CD1c-positive myeloid dendritic cell (primary cell): ENCODE results near the gene PRICKLE4.

Experiments used
- DNase-seq: peaks from one replicate; pipeline ENCODE4 v3.0.0-alpha.2; 2016; ENCODE audit errors: extremely low spot score

PRICKLE4 gene

DNA sequence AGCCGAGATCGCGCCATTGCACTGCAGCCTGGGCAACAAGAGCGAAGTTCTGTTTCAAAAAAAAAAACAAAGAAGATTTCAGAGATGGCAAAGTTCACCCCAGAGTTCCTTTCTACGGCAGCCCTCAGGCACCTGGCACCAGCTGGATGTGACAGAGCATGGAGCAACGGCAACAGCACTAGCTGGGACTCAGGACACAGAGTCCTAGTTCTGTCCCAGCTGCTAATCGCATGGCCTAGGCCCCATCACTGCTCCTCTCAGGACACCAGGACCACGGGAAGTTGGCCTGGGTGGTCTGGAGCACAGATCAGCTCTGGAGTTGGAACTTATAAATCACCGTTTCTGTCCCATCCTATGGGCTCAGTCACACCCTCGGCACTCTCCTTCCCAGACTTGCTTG lies 34.5 kb upstream of the PRICKLE4 start:
- no peak for DNase-seq

- DNase-seq: no peak
These were observed 33.1 kb upstream of the PRICKLE4 start, which contains the start of gene PGC for GRCh38 chr6:41747256-41748101. PGC (minus strand) TSS chr6:41747397; CDS start chr6:41747334, 63 bp downstream.

DNA sequence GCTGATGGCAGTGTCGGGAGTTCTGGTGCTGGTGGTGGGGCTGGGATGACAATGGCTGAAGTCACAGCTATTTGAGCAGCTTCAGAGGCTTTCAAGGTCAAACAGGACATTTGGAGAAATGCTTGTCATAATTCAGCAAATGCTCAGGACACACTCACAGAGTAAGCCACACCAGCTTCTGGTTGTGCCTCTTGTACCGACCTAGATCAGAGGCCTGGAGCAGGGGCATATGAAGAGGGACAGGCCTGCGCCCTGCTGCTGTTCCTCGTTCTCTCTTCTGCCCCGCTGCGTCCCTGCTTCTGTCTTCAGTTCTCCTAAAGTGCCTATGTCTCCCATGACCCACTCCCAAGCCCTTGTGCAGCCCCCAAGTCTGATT lies 32.5 kb upstream of the PRICKLE4 start:
- DNase-seq: no peak

DNA sequence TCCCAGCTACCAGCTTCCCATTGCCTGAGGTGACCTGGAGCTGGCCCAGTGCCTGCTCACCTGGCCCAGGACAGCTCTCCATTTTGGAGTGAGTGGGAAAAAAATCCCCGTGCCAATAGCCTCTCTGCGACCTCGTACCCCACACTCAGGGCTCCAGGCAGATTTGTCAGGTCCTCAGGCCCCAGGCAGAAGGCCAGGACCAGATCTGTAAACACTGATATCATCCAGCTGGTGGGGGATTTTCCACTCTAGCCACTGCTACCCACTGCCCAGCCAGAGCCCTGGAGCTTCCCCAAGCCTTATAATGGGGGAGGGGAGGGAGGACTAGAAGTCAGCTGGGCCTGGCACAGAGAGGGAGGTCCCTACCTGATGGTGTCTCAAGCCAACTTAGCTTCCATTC lies 32.0 kb upstream of the PRICKLE4 start:
- DNase-seq: no peak

- DNase-seq: no peak
These were observed 30.2 kb upstream of the PRICKLE4 start for GRCh38 chr6:41750374-41750773.

- DNase-seq: no peak
These were observed 24.7 kb upstream of the PRICKLE4 start for GRCh38 chr6:41755895-41756294.

DNA sequence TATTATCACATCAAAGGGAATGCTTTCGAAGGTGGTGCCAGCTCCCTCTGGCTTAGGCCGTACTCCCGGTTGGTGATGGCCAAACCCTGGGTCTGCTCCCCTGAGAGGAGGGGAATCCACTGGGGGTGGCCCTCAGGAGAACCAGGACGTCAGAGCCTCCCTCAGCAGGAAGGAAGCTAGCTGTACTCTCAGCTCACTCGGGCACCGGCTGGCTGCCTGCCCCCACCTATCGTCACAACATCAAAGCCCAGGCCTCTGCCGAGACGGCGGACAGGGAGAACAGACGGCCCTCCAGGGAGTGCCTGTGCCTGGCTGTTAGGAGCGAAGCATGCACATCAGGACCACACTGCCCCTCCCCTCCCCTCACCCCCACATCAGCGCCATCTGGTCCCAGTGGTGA lies 24.2 kb upstream of the PRICKLE4 start:
- no peak for DNase-seq

DNA sequence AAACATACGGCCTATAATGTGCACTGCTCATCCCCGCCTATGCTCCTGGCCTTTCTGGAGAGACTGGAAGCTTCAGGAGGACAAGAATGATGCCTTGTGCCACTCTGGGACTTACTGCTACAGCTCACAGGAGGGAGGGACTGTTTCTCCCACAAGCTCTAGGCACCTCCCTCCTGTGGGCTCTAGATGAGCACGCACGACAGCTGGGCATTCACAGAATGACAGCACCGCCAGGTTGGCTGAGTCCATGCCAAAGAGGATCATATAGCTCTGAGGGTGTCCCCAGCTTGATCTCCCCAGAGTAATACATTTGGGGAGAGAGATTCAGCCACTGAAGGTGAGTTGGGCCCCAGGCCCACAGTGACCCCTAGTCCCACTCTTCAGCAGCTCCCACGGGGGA lies 23.3 kb upstream of the PRICKLE4 start:
- DNase-seq: no peak

DNA sequence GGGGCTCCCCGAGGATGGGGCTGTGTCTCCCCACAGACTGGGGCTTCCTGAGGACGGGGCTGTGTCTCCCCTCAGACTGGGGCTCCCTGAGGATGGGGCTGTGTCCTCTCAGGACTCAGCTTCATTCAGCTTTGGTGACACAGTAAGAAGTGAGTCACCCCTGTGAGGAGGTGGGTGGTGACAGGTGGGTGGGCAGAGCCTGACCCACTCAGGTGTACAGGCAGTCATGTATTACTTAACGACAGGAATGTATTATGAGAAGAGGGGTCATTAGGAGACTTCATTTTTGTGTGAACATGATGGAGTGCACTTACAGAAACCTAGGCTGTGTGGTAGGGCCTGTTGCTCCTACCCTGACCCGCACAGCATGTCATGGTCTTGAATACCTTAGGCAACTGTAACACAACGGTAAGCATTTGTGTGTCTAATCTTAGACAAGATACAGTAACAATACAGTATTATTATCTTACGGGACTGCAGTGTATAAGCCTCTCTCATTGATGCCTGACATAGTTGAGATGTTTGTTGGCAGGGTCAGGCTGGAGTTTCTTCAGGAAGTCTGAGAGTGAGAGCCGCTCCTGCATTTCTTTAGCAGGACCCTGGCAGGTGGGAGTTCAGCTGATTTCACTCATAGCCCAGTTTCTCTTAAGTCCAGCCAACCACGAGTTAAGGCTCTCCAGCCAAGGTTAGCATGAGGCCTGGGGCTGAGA lies 22.5 kb upstream of the PRICKLE4 start:
- no peak for DNase-seq

DNA sequence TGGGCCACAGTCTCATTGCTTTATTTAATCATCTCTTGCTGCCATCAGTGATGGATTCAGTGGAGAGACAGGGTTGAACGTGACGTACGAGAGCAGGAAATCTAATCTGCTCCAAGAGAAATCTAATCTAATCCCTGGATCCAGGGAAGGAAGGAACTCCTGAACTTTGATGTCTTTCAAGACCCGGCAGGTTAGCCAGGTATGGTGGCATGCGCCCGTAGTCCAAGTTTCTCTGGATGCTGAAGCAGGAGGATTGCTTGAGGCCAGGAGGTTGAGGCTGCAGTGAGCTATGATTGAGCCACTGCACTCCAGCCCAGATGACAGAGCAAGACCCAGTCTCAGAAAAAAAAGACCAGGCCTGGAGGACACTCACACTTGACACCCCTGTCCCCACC lies 21.9 kb upstream of the PRICKLE4 start:
- no peak for DNase-seq

DNA sequence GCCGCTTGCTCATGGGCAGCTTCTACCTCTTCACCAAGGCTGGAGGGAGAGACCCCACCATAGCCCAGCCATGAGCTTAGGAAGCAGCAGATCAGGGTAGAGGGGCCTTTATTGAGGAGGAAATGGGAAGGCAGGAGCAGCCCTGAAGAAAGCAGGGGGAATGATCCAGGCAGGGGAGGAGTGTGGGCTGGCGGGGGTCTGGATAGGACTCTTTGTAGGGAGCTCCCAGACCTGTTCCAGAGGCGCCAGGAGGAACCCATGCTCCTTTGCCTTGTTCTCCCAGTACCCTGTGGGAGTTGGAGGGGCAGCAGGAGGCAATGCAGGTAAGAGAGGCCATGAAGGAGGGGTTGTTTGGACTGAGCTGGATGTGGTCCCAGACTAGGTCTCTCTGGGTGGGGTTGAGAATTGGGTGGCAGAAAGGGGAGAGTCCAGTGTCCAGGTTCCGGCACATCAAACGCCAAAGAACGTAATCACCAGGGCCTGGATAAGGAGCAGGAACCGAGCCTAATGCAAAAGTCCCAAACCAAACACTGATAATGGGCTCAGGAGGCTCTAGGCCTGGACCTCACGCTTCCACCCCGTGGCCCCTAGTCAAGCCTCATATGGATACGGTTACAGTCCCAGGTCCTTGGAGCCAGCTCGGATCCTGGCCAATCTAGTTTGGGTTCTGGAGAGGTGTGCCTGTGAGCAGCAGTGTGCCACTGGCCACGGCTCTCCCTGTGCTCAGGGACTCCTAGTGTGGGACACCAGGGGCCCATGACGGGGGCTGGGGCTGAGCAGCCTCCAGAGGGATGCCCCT lies 21.3 kb upstream of the PRICKLE4 start:
- no peak for DNase-seq

DNA sequence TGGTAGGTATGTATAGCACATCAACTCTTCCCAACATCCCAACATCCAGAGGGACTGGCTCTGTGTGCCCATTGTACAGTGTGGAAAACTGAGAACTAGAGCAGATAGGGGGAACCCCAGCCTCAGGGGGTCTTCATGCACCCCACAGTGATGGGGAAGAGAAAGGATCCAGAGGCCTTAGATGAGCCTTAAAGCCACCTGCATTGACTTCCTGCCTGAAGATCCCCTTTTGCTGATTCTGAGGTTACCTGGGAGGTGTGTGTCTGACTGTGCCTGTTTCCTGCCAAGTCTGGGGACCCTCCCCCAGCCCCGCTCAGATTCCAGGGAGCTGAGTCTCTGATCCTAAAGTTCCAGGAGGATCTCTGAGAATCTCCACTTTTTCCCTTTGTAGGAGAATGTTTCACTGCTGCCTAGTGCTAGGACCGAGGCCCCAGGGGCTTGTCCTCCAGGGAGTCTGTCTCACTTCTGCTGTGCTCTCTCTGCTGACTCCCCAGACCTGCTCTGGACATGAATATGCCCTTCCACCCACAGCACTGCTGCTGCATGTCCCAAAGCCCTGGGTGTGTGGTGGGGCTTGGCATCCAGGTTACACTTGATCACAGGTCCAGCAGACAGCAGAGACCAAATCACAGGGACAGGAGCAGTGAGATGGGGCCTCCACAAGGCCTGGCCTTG lies 20.5 kb upstream of the PRICKLE4 start:
- no peak for DNase-seq

- peak; percentile 75 for DNase-seq
These were observed 17.1 kb upstream of the PRICKLE4 start for GRCh38 chr6:41763470-41763869.

GRCh38 chr6:41766043-41766664 lies 14.4 kb upstream of the PRICKLE4 start:
- peak; percentile 5 for DNase-seq

- DNase-seq: peak; percentile 20
These were observed 13.3 kb upstream of the PRICKLE4 start for GRCh38 chr6:41767112-41767833.

DNA sequence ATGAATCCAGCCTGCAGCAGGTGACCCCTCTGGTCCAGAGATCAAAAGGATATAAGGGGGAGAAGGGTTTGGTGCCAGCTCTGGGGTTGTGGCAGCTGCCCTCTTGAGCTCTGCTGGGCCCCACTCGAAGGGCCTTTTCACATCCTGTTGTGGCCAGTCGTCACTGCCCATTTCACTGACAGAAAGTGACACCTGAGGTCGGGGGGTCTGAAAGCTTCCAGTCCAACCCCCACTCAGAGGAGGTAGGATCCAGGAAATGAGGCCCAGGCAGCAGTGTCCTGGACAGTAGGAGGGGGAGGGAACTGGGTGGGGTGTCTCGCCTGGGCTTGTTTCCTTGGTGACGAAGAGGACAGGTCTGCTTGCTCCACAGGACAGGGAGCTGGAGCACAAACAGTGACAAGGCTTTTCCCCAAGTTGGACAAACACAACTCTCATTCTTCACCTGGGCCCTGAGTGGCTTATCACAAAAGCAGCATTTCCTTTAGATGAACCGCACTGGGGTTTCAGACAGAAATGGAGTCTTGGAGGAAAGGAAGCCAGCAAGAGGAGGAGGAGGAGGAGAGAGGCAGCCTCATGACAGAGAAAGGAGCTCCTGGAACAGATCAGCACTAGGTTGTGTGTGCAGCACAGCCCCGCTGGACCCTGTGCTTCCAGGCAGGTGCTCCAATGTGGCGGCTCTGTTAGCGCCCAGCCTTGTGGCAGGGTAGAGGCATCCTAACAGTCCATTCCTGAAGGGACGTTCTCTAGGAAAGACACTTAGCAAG lies 11.9 kb upstream of the PRICKLE4 start:
- no peak for DNase-seq

DNA sequence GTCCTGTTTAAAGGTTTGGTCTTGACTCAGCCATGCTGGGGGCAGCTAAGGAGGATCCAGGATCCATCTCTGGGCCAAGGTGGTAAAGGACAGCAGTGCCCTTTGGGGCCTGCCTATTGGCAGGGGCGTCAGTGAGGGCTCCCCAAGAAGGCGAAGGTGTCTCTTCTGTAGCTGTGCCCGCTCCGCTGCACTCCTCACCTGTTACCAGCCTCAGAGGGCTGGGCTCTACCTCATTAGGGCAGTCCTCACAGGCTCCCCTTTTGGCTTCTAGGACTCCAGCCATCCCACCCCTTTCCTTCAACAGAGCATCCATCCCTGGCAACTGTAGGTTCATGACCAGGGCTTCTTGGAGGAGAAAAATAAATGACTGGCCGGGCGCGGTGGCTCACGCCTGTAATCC lies 11.2 kb upstream of the PRICKLE4 start:
- no peak for DNase-seq

DNA sequence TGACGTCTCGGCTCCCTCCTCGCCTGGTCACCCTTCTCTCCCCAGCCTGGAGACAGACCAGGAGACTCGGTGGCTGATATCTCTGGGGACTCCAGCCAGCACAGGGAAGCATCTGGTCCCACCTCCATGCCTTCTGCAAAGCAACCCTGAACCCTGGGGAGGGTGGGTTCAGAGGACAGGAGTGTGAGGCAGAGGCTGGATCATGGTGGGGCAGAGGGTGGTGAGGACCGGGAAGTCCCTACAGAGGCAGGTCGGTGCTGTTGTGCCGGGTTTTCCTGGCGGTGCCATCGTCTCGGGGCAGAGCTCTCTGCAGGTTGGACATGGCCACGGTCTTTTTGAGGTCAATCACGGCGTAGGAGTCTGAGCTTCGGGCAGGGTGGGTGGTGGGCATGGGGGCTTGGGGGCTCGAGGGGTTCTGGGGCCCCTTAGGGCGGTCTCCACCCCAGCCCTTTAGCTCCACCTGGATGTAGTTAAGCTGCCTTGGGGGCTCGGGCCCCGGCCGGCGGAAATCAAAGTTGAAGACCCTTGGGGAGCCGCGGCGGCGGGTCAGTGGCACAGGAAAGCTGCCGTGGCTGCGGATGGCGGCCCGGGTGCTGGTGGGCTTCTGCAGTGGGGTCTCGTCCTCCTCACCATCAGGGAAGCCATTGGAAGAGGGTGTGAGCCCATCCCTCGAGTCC lies 10.1 kb upstream of the PRICKLE4 start:
- no peak for DNase-seq
